Measurements from ENCODE around the gene CIITA.
"Not testable (repeated sequence)": the region's sequence is repeated elsewhere in the genome, so short reads cannot be mapped to it uniquely, and the experiment has no call there.

CIITA gene

GRCh38 chr16:10939649-10940234 is 62.7 kb downstream of the CIITA start:
- H3K9ac ChIP-seq (ENCODE audit: low read length): no peak overlapping the region; the same call in 1 of the 2 replicates
- peak overlapping the region; percentile 71 for H3K4me3 ChIP-seq (ENCODE audit: low read depth, low read length, poor library complexity, severe bottlenecking)

DNA sequence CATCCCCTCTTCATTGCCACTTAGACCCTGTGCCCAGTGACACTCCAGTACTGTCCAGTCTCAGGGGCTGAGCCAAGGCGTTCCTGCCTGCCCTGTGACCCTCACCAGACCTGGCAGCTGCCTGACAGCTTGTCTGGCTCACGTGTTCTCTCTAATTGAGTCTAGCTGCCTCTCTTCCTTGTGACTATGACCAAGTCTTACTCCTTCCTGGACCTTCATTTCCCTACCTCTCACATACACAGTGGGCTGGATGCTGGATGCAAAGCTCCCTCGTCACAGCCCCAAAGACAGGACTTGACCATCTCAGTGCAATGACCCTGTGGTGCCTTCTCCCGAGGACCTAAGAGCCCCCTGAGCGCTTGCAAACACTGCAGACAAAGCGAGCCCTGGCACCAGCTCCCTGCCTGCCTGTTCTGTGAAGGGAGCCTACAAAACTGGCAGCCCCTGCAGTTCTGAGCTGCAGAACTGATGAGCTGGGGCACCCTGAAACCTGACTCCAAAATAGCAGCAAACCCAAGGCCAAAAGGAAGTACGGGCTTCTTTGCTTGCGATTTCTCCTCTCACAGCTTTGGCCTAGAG is 63.6 kb downstream of the CIITA start:
- no peaks in the 10 kb centered on the region for H3K27me3 ChIP-seq (ENCODE audit: insufficient read depth, low read length)
- H3K27ac ChIP-seq (ENCODE audit: low read depth, low read length, poor library complexity, severe bottlenecking): no peak overlapping the region
- no peak overlapping the region for H2AFZ ChIP-seq (ENCODE audit: low read length)
- H3K9ac ChIP-seq (ENCODE audit: low read length): peak overlapping the region; percentile 71; the same call in 1 of the 2 replicates
- TF ChIP-seq EZH2 (IDR thresholded peaks at IDR 0.05; ENCODE audit: borderline replicate concordance, low read length): no peak
- TF ChIP-seq, protein P1, sequence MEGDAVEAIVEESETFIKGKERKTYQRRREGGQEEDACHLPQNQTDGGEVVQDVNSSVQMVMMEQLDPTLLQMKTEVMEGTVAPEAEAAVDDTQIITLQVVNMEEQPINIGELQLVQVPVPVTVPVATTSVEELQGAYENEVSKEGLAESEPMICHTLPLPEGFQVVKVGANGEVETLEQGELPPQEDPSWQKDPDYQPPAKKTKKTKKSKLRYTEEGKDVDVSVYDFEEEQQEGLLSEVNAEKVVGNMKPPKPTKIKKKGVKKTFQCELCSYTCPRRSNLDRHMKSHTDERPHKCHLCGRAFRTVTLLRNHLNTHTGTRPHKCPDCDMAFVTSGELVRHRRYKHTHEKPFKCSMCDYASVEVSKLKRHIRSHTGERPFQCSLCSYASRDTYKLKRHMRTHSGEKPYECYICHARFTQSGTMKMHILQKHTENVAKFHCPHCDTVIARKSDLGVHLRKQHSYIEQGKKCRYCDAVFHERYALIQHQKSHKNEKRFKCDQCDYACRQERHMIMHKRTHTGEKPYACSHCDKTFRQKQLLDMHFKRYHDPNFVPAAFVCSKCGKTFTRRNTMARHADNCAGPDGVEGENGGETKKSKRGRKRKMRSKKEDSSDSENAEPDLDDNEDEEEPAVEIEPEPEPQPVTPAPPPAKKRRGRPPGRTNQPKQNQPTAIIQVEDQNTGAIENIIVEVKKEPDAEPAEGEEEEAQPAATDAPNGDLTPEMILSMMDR (IDR thresholded peaks at IDR 0.05; ENCODE audit: low read length): no peak
- H3K79me2 ChIP-seq (ENCODE audit: insufficient read depth, low read length): peaks cover 7% of the 10 kb centered on the region
- H3K9me3 ChIP-seq (ENCODE audit: low read length): no peaks in the 10 kb centered on the region
- peaks cover 16% of the 10 kb centered on the region; the same call in 1 of the 2 replicates for H3K36me3 ChIP-seq (ENCODE audit: insufficient read depth, low read length)
- no peaks in the 10 kb centered on the region for H3K9me2 ChIP-seq (ENCODE audit: low read depth, low read length)
- peaks cover 52% of the 10 kb centered on the region for H3K4me1 ChIP-seq (ENCODE audit: insufficient read depth, low read length, severe bottlenecking)
- peak overlapping the region; percentile 86 for H3K4me2 ChIP-seq (ENCODE audit: low read length)
- H3F3A ChIP-seq (ENCODE audit: insufficient read depth, low read length): no peaks in the 10 kb centered on the region
- peak overlapping the region; percentile 71 for H3K4me3 ChIP-seq (ENCODE audit: low read depth, low read length, poor library complexity, severe bottlenecking)
- H4K20me1 ChIP-seq (ENCODE audit: insufficient read depth, low read length): no peaks in the 10 kb centered on the region

More at GRCh38 chr16:10939649-10940234, 62.7 kb downstream of the CIITA start:
- Histone ChIP-seq H4K20me1 (ENCODE audit: insufficient read depth, low read length) (no peaks in the 10 kb centered on the region), H3K27me3 (ENCODE audit: insufficient read depth, low read length) (no peaks in the 10 kb centered on the region), H3K9me2 (ENCODE audit: low read depth, low read length) (no peaks in the 10 kb centered on the region), H2AFZ (ENCODE audit: low read length) (no peak overlapping the region), H3F3A (ENCODE audit: insufficient read depth, low read length) (no peaks in the 10 kb centered on the region), H3K27ac (ENCODE audit: low read depth, low read length, poor library complexity, severe bottlenecking) (no peak overlapping the region), H3K4me2 (ENCODE audit: low read length) (peak overlapping the region; percentile 86), H3K79me2 (ENCODE audit: insufficient read depth, low read length) (no peaks in the 10 kb centered on the region), H3K36me3 (ENCODE audit: insufficient read depth, low read length) (peaks cover 16% of the 10 kb centered on the region; the same call in 1 of the 2 replicates), H3K4me1 (ENCODE audit: insufficient read depth, low read length, severe bottlenecking) (peaks cover 45% of the 10 kb centered on the region), H3K9me3 (ENCODE audit: low read length) (no peaks in the 10 kb centered on the region)
- TF ChIP-seq, protein P1 (IDR thresholded peaks at IDR 0.05; ENCODE audit: low read length): no peak
- no peak for TF ChIP-seq EZH2 (IDR thresholded peaks at IDR 0.05; ENCODE audit: borderline replicate concordance, low read length)

GRCh38 chr16:10941127-10941933 is 64.3 kb downstream of the CIITA start:
- no peak overlapping the region for H2AFZ ChIP-seq (ENCODE audit: low read length)
- TF ChIP-seq, protein P1 (IDR thresholded peaks at IDR 0.05; ENCODE audit: low read length): no peak
- TF ChIP-seq EZH2 (IDR thresholded peaks at IDR 0.05; ENCODE audit: borderline replicate concordance, low read length): no peak
- H3K27me3 ChIP-seq (ENCODE audit: insufficient read depth, low read length): no peaks in the 10 kb centered on the region
- H3K27ac ChIP-seq (ENCODE audit: low read depth, low read length, poor library complexity, severe bottlenecking): no peak overlapping the region
- no peaks in the 10 kb centered on the region for H4K20me1 ChIP-seq (ENCODE audit: insufficient read depth, low read length)
- peaks cover 13% of the 10 kb centered on the region; the same call in 1 of the 2 replicates for H3K36me3 ChIP-seq (ENCODE audit: insufficient read depth, low read length)
- H3K4me1 ChIP-seq (ENCODE audit: insufficient read depth, low read length, severe bottlenecking): peaks cover 59% of the 10 kb centered on the region
- peak overlapping the region; percentile 71 for H3K4me3 ChIP-seq (ENCODE audit: low read depth, low read length, poor library complexity, severe bottlenecking)
- peaks cover 14% of the 10 kb centered on the region for H3K79me2 ChIP-seq (ENCODE audit: insufficient read depth, low read length)
- H3K4me2 ChIP-seq (ENCODE audit: low read length): peak overlapping the region; percentile 86
- no peaks in the 10 kb centered on the region for H3K9me3 ChIP-seq (ENCODE audit: low read length)
- H3K9me2 ChIP-seq (ENCODE audit: low read depth, low read length): no peaks in the 10 kb centered on the region
- H3F3A ChIP-seq (ENCODE audit: insufficient read depth, low read length): no peaks in the 10 kb centered on the region
- H3K9ac ChIP-seq (ENCODE audit: low read length): peak overlapping the region; percentile 71; the same call in 1 of the 2 replicates

GRCh38 chr16:10941935-10942351 is 64.9 kb downstream of the CIITA start:
- H3K36me3 ChIP-seq (ENCODE audit: insufficient read depth, low read length); H3K9me2 ChIP-seq (ENCODE audit: low read depth, low read length); H4K20me1 ChIP-seq (ENCODE audit: insufficient read depth, low read length); H3K9me3 ChIP-seq (ENCODE audit: low read length); H2AFZ ChIP-seq (ENCODE audit: low read length); H3K27me3 ChIP-seq (ENCODE audit: insufficient read depth, low read length); H3F3A ChIP-seq (ENCODE audit: insufficient read depth, low read length); H3K27ac ChIP-seq (ENCODE audit: low read depth, low read length, poor library complexity, severe bottlenecking): not testable (repeated sequence)
- H3K4me3 ChIP-seq (ENCODE audit: low read depth, low read length, poor library complexity, severe bottlenecking): peak overlapping the region; percentile 71
- H3K4me2 ChIP-seq (ENCODE audit: low read length): peak overlapping the region; percentile 86
- peak overlapping the region; percentile 71 for H3K9ac ChIP-seq (ENCODE audit: low read length)
- H3K79me2 ChIP-seq (ENCODE audit: insufficient read depth, low read length): peaks cover 16% of the 10 kb centered on the region
- H3K4me1 ChIP-seq (ENCODE audit: insufficient read depth, low read length, severe bottlenecking): peaks cover 65% of the 10 kb centered on the region
